Caco-2 (cell line): ENCODE results near the gene DNMT3L. TPM values are rescaled to one million over a fixed set of nuclear protein-coding genes. Genes with fewer than 3 reads are reported as not detected.

ENCODE experiments used
- BruUV-seq: library from RNA; stranded (reverse); fragments of 400-500 nt; replicated peaks from 2 replicates; lab custom pipeline; 2021; lab: Mats Ljungman, UMichigan
- CTCF ChIA-PET: fragments of 300-600 bp; sonication (Branson Sonifier 250); formaldehyde crosslinking; loops from one replicate; lab custom pipeline; 2022; ENCODE audit warnings: antibody characterized with exemption; lab: Charles Lee
- POLR2A ChIA-PET: fragments of 300-600 bp; sonication (Branson Sonifier 250); formaldehyde crosslinking; loops from one replicate; lab custom pipeline; 2022; ENCODE audit warnings: antibody characterized with exemption; lab: Charles Lee
- DNase-seq, 2 experiments: peaks; one replicate each; pipeline versions ENCODE4 v3.0.0 to v3.0.0-alpha.2; 2020 to 2022
- H3K27me3 ChIP-seq: replicated peaks from 2 replicates; pipeline ENCODE4 v1.6.0; 2011; ENCODE audit warnings: low read length; ENCODE audit not compliant: control insufficient read depth, insufficient read depth
- H3K36me3 ChIP-seq: 2 replicates; pipeline ENCODE4 v1.5.1; 2011; ENCODE audit warnings: low read length; ENCODE audit not compliant: control insufficient read depth, insufficient read depth
- H3K4me1 ChIP-seq: fragments of 250-450 bp; sonication (Bioruptor Pico); 2 replicates; pipeline ENCODE4 v1.5.1; 2020; ENCODE audit warnings: mild to moderate bottlenecking
- H3K4me3 ChIP-seq: 2 replicates; pipeline ENCODE4 v1.5.1; 2011; ENCODE audit warnings: low read depth, mild to moderate bottlenecking, control low read depth, low read length
- H3K9me3 ChIP-seq: fragments of 250-450 bp; sonication (Bioruptor Pico); 2 replicates; pipeline ENCODE4 v1.5.1; 2020; ENCODE audit warnings: mild to moderate bottlenecking, moderate library complexity
- H3K27ac Mint-ChIP-seq: one replicate; pipeline ENCODE4 v1.8.0; 2022; ENCODE audit warnings: mixed read lengths; ENCODE audit not compliant: unreplicated experiment
- H3K27me3 Mint-ChIP-seq: one replicate; pipeline ENCODE4 v1.8.0; 2022; ENCODE audit warnings: mixed read lengths; ENCODE audit not compliant: insufficient read depth, unreplicated experiment
- H3K36me3 Mint-ChIP-seq: one replicate; pipeline ENCODE4 v1.8.0; 2022; ENCODE audit warnings: mild to moderate bottlenecking, mixed read lengths; ENCODE audit not compliant: insufficient read depth, unreplicated experiment
- H3K4me1 Mint-ChIP-seq: one replicate; pipeline ENCODE4 v1.8.0; 2022; ENCODE audit warnings: low read depth, mixed read lengths; ENCODE audit not compliant: unreplicated experiment
- H3K4me3 Mint-ChIP-seq: one replicate; pipeline ENCODE4 v1.8.0; 2022; ENCODE audit warnings: mild to moderate bottlenecking, moderate library complexity, mixed read lengths; ENCODE audit not compliant: unreplicated experiment
- H3K9me3 Mint-ChIP-seq: one replicate; pipeline ENCODE4 v1.8.0; 2022; ENCODE audit warnings: mixed read lengths; ENCODE audit not compliant: unreplicated experiment
- intact Hi-C: fragments of 100-400 bp; cut with micrococcal nuclease; formaldehyde crosslinking; loops from one replicate; pipeline ENCODE4 v1.10.0; 2022; ENCODE audit not compliant: unreplicated experiment
- total RNA-seq: library from RNA; stranded (reverse); gene quantifications from 2 replicates; pipeline ENCODE4 v1.2.3, GENCODE V29; 2022
- TF ChIP-seq, protein P1 (sequence below), 2 experiments: fragments of 200-600 bp in 1 of 2; IDR thresholded peaks; 1 replicate in 1 of 2; 2 replicates in 1 of 2; pipeline versions ENCODE4 v1.5.1 to v1.8.0; 2011 to 2022; ENCODE audit warnings: antibody characterized with exemption in 1 of 2, control low read depth in 1 of 2, inconsistent platforms in 1 of 2, low read depth in 1 of 2, low read length in 1 of 2, mild to moderate bottlenecking in 1 of 2, moderate library complexity in 1 of 2; ENCODE audit not compliant: insufficient read depth in 1 of 2, severe bottlenecking in 1 of 2, unreplicated experiment in 1 of 2

DNMT3L gene
- total RNA-seq, 1 experiment from 2014 or later, result 0.95 TPM

DNA sequence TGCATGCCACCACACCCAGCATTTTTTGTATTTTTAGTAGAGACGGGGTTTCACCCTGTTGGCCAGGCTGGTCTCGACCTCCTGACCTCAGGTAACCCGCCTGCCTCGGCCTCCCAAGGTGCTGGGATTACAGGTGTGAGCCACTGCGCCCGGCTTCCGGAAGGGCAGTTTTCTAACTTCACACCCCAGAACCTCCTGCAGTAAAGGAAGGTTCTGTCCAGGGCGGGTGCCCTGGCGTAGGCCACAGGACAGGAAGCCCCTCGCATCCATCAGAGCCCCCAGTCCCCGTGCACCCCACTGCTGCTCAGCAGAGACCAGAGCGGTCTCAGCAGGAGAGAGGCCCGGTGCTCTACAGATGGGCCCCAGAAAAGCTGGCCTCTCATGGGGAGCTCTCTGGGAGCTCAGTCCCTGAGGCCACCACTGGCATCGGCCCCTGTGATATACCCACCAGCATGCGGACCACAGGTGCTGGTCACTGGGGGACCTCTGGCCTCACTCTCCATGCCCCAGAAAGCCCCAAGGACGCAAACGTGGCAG, 4.1 kb upstream of the DNMT3L start:
- H3K4me1 Mint-ChIP-seq, result no peaks in the 10 kb centered on the region
- TF ChIP-seq, protein P1, sequence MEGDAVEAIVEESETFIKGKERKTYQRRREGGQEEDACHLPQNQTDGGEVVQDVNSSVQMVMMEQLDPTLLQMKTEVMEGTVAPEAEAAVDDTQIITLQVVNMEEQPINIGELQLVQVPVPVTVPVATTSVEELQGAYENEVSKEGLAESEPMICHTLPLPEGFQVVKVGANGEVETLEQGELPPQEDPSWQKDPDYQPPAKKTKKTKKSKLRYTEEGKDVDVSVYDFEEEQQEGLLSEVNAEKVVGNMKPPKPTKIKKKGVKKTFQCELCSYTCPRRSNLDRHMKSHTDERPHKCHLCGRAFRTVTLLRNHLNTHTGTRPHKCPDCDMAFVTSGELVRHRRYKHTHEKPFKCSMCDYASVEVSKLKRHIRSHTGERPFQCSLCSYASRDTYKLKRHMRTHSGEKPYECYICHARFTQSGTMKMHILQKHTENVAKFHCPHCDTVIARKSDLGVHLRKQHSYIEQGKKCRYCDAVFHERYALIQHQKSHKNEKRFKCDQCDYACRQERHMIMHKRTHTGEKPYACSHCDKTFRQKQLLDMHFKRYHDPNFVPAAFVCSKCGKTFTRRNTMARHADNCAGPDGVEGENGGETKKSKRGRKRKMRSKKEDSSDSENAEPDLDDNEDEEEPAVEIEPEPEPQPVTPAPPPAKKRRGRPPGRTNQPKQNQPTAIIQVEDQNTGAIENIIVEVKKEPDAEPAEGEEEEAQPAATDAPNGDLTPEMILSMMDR (IDR thresholded peaks at IDR 0.05; ENCODE audit: insufficient read depth in 1 of 2, low read depth in 1 of 2, low read length in 1 of 2, severe bottlenecking in 1 of 2, unreplicated experiment in 1 of 2), result no peak
- POLR2A ChIA-PET, result no interaction called here
- Histone ChIP-seq H3K4me1 (no peaks in the 10 kb centered on the region), H3K27me3 (no peaks in the 10 kb centered on the region), H3K9me3 (no peaks in the 10 kb centered on the region), H3K36me3 (no peaks in the 10 kb centered on the region), H3K4me3 (no peak overlapping the region)
- H3K9me3 Mint-ChIP-seq, result no peaks in the 10 kb centered on the region
- DNase-seq, result no peak
- no peaks in the 10 kb centered on the region for H3K36me3 Mint-ChIP-seq
- intact Hi-C loops, result no loop called here
- no TSS peak for BruUV-seq
- no peaks in the 10 kb centered on the region for H3K27me3 Mint-ChIP-seq
- no peak overlapping the region for H3K27ac Mint-ChIP-seq
- CTCF ChIA-PET, result no interaction called here
- no peak overlapping the region for H3K4me3 Mint-ChIP-seq

DNA sequence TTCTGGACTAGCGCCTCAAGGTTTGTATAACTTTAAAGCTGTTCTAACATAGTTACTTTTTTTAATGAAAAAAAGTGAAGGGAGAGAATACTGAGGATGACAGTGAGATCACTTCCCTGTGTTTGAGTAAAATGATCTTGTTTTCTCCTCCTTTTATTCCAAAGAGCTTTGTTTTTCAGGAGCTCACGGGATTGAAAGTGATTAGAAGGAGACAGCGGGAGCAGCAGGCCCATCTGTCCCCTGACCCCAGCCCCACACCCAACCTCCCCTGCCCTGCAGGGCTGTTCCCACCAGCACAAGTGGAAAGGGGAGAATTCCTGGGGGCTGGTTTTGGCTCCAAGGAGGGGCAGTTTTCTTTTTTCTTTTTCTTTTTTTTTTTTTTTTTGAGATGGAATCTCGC, 2.1 kb upstream of the DNMT3L start:
- Histone ChIP-seq H3K36me3 (no peaks in the 10 kb centered on the region), H3K4me3 (no peak overlapping the region), H3K27me3 (no peaks in the 10 kb centered on the region), H3K4me1 (no peaks in the 10 kb centered on the region), H3K9me3 (0 out of 2 replicates have a peak, but pooled peaks cover 4% of the 10 kb centered on the region)
- peak in 1 of 2 experiments; percentile 8 for DNase-seq
- BruUV-seq, result no TSS peak
- H3K9me3 Mint-ChIP-seq, result peaks cover 18% of the 10 kb centered on the region
- no peak overlapping the region for H3K4me3 Mint-ChIP-seq
- no peaks in the 10 kb centered on the region for H3K27me3 Mint-ChIP-seq
- CTCF ChIA-PET, result interaction anchor here (1.0 kb wide), 1 partner anchor 34 kb away, joined by 5 read pairs; no protein-coding TSS in a partner anchor
- no peak overlapping the region for H3K27ac Mint-ChIP-seq
- TF ChIP-seq, protein P1 (IDR thresholded peaks at IDR 0.05; ENCODE audit: insufficient read depth in 1 of 2, low read depth in 1 of 2, low read length in 1 of 2, severe bottlenecking in 1 of 2, unreplicated experiment in 1 of 2), result no peak
- no peaks in the 10 kb centered on the region for H3K36me3 Mint-ChIP-seq
- POLR2A ChIA-PET, result no interaction called here
- H3K4me1 Mint-ChIP-seq, result no peaks in the 10 kb centered on the region
- intact Hi-C loops, result no loop called here

DNA sequence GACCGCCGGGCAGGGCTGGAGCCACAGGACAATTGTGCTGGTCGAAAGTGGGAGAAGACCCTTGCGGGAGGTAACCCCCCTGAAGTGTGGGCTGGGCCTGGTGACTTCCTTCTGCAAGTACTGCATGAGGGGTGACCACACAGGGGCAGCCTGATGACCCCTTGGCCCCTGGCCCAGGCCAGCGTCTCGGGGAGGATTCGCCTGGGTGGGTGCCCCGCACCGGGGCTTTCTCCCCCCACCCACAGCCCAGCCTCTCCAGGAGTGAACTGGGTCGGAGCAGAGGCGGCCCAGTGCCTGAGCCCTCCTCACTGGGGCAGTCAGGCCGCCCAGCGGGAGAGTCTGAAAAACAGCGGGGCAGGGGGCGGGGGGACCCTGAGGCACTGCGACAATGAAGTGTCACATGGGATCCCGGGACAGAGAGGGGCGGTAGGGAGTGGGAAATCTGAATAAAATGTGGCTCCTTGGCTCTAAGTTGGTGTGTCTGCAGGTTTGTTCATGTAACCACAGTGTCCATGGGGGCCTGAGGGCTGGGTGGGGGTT, 1.6 kb upstream of the DNMT3L start:
- Mint-ChIP-seq H3K9me3 (peaks cover 18% of the 10 kb centered on the region), H3K4me1 (no peaks in the 10 kb centered on the region), H3K27me3 (no peaks in the 10 kb centered on the region), H3K27ac (no peak overlapping the region), H3K36me3 (peaks cover under 1% of the 10 kb centered on the region), H3K4me3 (no peak overlapping the region)
- Histone ChIP-seq H3K27me3 (no peaks in the 10 kb centered on the region), H3K4me1 (no peaks in the 10 kb centered on the region), H3K4me3 (no peak overlapping the region), H3K36me3 (no peaks in the 10 kb centered on the region), H3K9me3 (0 out of 2 replicates have a peak, but pooled peaks cover 4% of the 10 kb centered on the region)
- intact Hi-C loops, result no loop called here
- no TSS peak for BruUV-seq
- POLR2A ChIA-PET, result no interaction called here
- TF ChIP-seq, protein P1 (IDR thresholded peaks at IDR 0.05; ENCODE audit: insufficient read depth in 1 of 2, low read depth in 1 of 2, low read length in 1 of 2, severe bottlenecking in 1 of 2, unreplicated experiment in 1 of 2), result no peak
- peak in 1 of 2 experiments; percentile 40 for DNase-seq
- CTCF ChIA-PET, result interaction anchor here (1.0 kb wide), 1 partner anchor 35 kb away, joined by 5 read pairs; no protein-coding TSS in a partner anchor
